ENCODE results near the gene UROC1. TPM values are rescaled to one million over a fixed set of nuclear protein-coding genes. Genes with fewer than 3 reads are reported as not detected.

UROC1 gene
- total RNA-seq, 4 donors from 2014 or later = not detected

GRCh38 chr3:126484148-126484547, 33.4 kb downstream of the UROC1 start:
- no peak overlapping the region for H3K27ac ChIP-seq
- no peak overlapping the region for H3K4me3 ChIP-seq
- H3K36me3 ChIP-seq = no peaks in the 10 kb centered on the region
- no peaks in the 10 kb centered on the region for H3K27me3 ChIP-seq
- no peak for DNase-seq (ENCODE audit: low spot score in 2 of 2)
- 79 to 80% methylated on average over 3 of the region's 3 CpGs for WGBS, 2 donors
- H3K4me1 ChIP-seq = no peaks in the 10 kb centered on the region
- no peaks in the 10 kb centered on the region for H3K9me3 ChIP-seq
- no peak for TF ChIP-seq POLR2A (IDR thresholded peaks at IDR 0.05)
- no peak for TF ChIP-seq EP300 (IDR thresholded peaks at IDR 0.05)
- TF ChIP-seq CTCF (IDR thresholded peaks at IDR 0.05) = no peak

DNA sequence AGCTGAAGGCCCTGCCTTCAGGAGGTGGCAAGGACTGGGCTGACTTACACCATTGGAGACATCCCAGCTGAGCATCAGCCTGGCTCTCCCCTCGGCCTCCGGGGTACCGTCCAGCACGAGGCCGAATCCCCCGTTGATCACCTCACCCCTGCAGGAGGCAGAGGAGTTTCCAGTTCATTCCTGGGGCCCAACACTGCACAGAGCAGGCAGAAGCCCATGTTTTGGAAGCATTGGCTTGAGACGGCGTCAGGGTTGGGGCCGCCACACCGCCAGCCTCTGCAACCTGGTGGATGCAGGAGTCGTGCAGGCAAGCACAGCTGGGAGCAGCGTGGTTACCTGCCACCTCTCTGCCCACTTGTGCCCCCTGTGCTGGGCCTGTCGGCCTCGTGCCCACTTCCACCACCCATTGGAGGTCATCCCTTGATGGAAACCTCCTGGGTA, 34.2 kb downstream of the UROC1 start:
- Histone ChIP-seq H3K9me3 (no peaks in the 10 kb centered on the region), H3K36me3 (no peaks in the 10 kb centered on the region), H3K27me3 (no peaks in the 10 kb centered on the region), H3K27ac (no peak overlapping the region), H3K4me1 (no peaks in the 10 kb centered on the region), H3K4me3 (no peak overlapping the region)
- no peak for TF ChIP-seq CTCF (IDR thresholded peaks at IDR 0.05)
- TF ChIP-seq POLR2A (IDR thresholded peaks at IDR 0.05) = no peak
- no peak for TF ChIP-seq EP300 (IDR thresholded peaks at IDR 0.05)
- WGBS, 2 donors = 83% methylated on average over 14 of the region's 14 CpGs
- DNase-seq (ENCODE audit: low spot score in 2 of 2) = no peak

GRCh38 chr3:126482503-126483255, 34.9 kb downstream of the UROC1 start:
- no peaks in the 10 kb centered on the region for H3K36me3 ChIP-seq
- TF ChIP-seq EP300 (IDR thresholded peaks at IDR 0.05) (no peak), CTCF (IDR thresholded peaks at IDR 0.05) (no peak), POLR2A (IDR thresholded peaks at IDR 0.05) (no peak)
- DNase-seq (ENCODE audit: low spot score in 2 of 2) = no peak

GRCh38 chr3:126481808-126482502, 35.6 kb downstream of the UROC1 start:
- H3K27me3 ChIP-seq = no peaks in the 10 kb centered on the region
- no peaks in the 10 kb centered on the region for H3K9me3 ChIP-seq
- DNase-seq (ENCODE audit: low spot score in 2 of 2) = peak; percentile 25 to 41
- no peaks in the 10 kb centered on the region for H3K36me3 ChIP-seq
- peaks cover 0 to 3% (median 0%) of the 10 kb centered on the region in 4 donors for H3K4me1 ChIP-seq
- WGBS, 2 donors = 68 to 70% methylated on average over 14 to 16 of the region's 16 CpGs
- no peak overlapping the region for H3K27ac ChIP-seq
- TF ChIP-seq POLR2A (IDR thresholded peaks at IDR 0.05) = no peak
- no peak for TF ChIP-seq CTCF (IDR thresholded peaks at IDR 0.05)
- TF ChIP-seq EP300 (IDR thresholded peaks at IDR 0.05) = no peak
- no peak overlapping the region for H3K4me3 ChIP-seq

More at GRCh38 chr3:126482503-126483255, 34.9 kb downstream of the UROC1 start:
- no peak overlapping the region for H3K27ac ChIP-seq
- H3K4me1 ChIP-seq = no peaks in the 10 kb centered on the region
- WGBS, 2 donors = 81% methylated on average over 15 of the region's 15 CpGs
- H3K9me3 ChIP-seq = no peaks in the 10 kb centered on the region
- H3K4me3 ChIP-seq = no peak overlapping the region
- H3K27me3 ChIP-seq = no peaks in the 10 kb centered on the region

DNA sequence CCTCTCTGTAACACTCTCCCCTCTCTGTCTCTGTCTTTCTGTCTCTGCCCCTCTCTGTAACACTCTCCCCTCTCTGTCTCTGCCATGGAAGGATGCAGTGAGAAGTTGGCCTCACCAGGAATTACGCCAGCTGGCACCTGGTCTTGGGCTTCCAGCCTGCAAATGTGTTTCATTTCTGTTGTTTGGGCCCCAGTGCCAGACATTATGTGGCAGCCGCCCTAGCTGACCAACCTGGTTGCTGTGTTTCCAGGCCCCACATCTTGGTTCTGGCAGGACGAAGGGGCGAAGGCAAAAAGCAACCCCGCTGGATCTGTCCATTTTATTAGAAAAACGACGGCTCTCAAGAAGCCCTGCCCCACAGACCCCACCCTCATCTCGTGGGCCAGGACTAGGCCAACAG, 36.7 kb downstream of the UROC1 start:
- Histone ChIP-seq H3K36me3 (no peaks in the 10 kb centered on the region), H3K4me1 (peaks cover 0 to 9% (median 3%) of the 10 kb centered on the region in 4 donors), H3K27ac (no peak overlapping the region), H3K9me3 (no peaks in the 10 kb centered on the region), H3K27me3 (no peaks in the 10 kb centered on the region), H3K4me3 (no peak overlapping the region)
- DNase-seq (ENCODE audit: low spot score in 2 of 2) = no peak
- 65 to 75% methylated on average over 8 of the region's 8 CpGs for WGBS, 2 donors
- TF ChIP-seq CTCF (IDR thresholded peaks at IDR 0.05) (no peak), EP300 (IDR thresholded peaks at IDR 0.05) (no peak), POLR2A (IDR thresholded peaks at IDR 0.05) (no peak)
